GM23338 (cell line): ENCODE results near the gene COTL1. TPM values are rescaled to one million over a fixed set of nuclear protein-coding genes. Genes with fewer than 3 reads are reported as not detected.

Experiments
- ATAC-seq: fragments of 200-7000 bp; cut with Tn5 transposase; 3 replicates; pipeline ENCODE4 v1.9.1; 2020
- DNase-seq: peaks from one replicate; pipeline ENCODE4 v3.0.0-alpha.2; 2015; ENCODE audit warnings: low spot score
- H2AFZ ChIP-seq: fragments of 200-600 bp; sonication (generic); 2 replicates; pipeline ENCODE4 v1.8.0; 2016; ENCODE audit warnings: antibody characterized with exemption, mild to moderate bottlenecking, moderate library complexity
- H3F3A ChIP-seq: fragments of 200-600 bp; sonication (generic); replicated peaks from 2 replicates; pipeline ENCODE4 v1.8.0; 2017; ENCODE audit warnings: antibody characterized with exemption, mixed run types, low read depth
- H3K27ac ChIP-seq: fragments of 200-600 bp; sonication (generic); 2 replicates; pipeline ENCODE4 v1.6.1; 2016; ENCODE audit warnings: low read depth
- H3K27me3 ChIP-seq: fragments of 200-600 bp; sonication (generic); 2 replicates; pipeline ENCODE4 v1.8.0; 2016; ENCODE audit warnings: mild to moderate bottlenecking, mixed run types, moderate library complexity; ENCODE audit not compliant: insufficient read depth
- H3K36me3 ChIP-seq: fragments of 200-600 bp; sonication (generic); 2 replicates; pipeline ENCODE4 v1.8.0; 2016; ENCODE audit warnings: mild to moderate bottlenecking; ENCODE audit not compliant: insufficient read depth
- H3K4me1 ChIP-seq: fragments of 200-600 bp; sonication (generic); 2 replicates; pipeline ENCODE4 v1.8.0; 2016; ENCODE audit warnings: mild to moderate bottlenecking, moderate library complexity; ENCODE audit not compliant: insufficient read depth
- H3K4me2 ChIP-seq: fragments of 200-600 bp; sonication (generic); 2 replicates; pipeline ENCODE4 v1.7.1; 2017; ENCODE audit warnings: mixed run types
- H3K4me3 ChIP-seq: fragments of 200-600 bp; sonication (generic); 2 replicates; pipeline ENCODE4 v1.6.1; 2016; ENCODE audit warnings: mixed run types
- H3K79me2 ChIP-seq: fragments of 200-600 bp; sonication (generic); replicated peaks from 2 replicates; pipeline ENCODE4 v1.8.0; 2017; ENCODE audit warnings: mild to moderate bottlenecking; ENCODE audit not compliant: insufficient read depth
- H3K9me2 ChIP-seq: fragments of 200-600 bp; sonication (generic); 2 replicates; pipeline ENCODE4 v1.8.0; 2017; ENCODE audit not compliant: insufficient read depth
- H4K20me1 ChIP-seq: fragments of 200-600 bp; sonication (generic); replicated peaks from 2 replicates; pipeline ENCODE4 v1.8.0; 2017; ENCODE audit warnings: mild to moderate bottlenecking; ENCODE audit not compliant: insufficient read depth
- H3K27ac Mint-ChIP-seq: 2 replicates; pipeline ENCODE4 v1.8.0; 2020; ENCODE audit warnings: inconsistent platforms, mild to moderate bottlenecking, moderate library complexity, mixed read lengths
- H3K27me3 Mint-ChIP-seq: 3 replicates; pipeline ENCODE4 v1.8.0; 2022; ENCODE audit warnings: low read depth, mild to moderate bottlenecking, moderate library complexity, mixed read lengths, inconsistent platforms; ENCODE audit not compliant: insufficient read depth, poor library complexity
- H3K36me3 Mint-ChIP-seq: 3 replicates; pipeline ENCODE4 v1.8.0; 2021; ENCODE audit warnings: low read depth, mild to moderate bottlenecking, inconsistent platforms, moderate library complexity, mixed read lengths
- H3K4me1 Mint-ChIP-seq: 3 replicates; pipeline ENCODE4 v1.8.0; 2020; ENCODE audit warnings: mild to moderate bottlenecking, inconsistent platforms, mixed read lengths
- H3K4me3 Mint-ChIP-seq: 3 replicates; pipeline ENCODE4 v1.8.0; 2021; ENCODE audit warnings: moderate library complexity, mild to moderate bottlenecking, inconsistent platforms, mixed read lengths
- H3K9me3 Mint-ChIP-seq: 3 replicates; pipeline ENCODE4 v1.8.0; 2020; ENCODE audit warnings: moderate library complexity, mild to moderate bottlenecking, inconsistent platforms, mixed read lengths
- CREB1 ChIP-seq: fragments of 250-450 bp; sonication (Bioruptor Pico); IDR thresholded peaks from 2 replicates; pipeline ENCODE4 v1.5.0; 2020; ENCODE audit warnings: low read depth, mild to moderate bottlenecking, moderate library complexity
- EZH2 ChIP-seq: fragments of 200-600 bp; sonication (generic); IDR thresholded peaks from one replicate; pipeline ENCODE4 v1.8.0; 2017; ENCODE audit warnings: antibody characterized with exemption, mild to moderate bottlenecking, low read depth; ENCODE audit not compliant: unreplicated experiment
- EZH2phosphoT487 ChIP-seq: fragments of 200-600 bp; sonication (generic); IDR thresholded peaks from one replicate; pipeline ENCODE4 v1.8.1; 2018; ENCODE audit warnings: antibody characterized with exemption; ENCODE audit not compliant: unreplicated experiment
- JUNB ChIP-seq: IDR thresholded peaks from one replicate; pipeline ENCODE4 v1.6.1; 2016; ENCODE audit warnings: antibody characterized with exemption; ENCODE audit not compliant: unreplicated experiment
- NANOG ChIP-seq: IDR thresholded peaks from 2 replicates; pipeline ENCODE4 v1.6.1; 2016; ENCODE audit warnings: antibody characterized with exemption, borderline replicate concordance
- POLR2AphosphoS5 ChIP-seq: IDR thresholded peaks from 2 replicates; pipeline ENCODE4 v1.6.1; 2016; ENCODE audit warnings: antibody characterized with exemption, low read depth
- STAT1 ChIP-seq: IDR thresholded peaks from one replicate; pipeline ENCODE4 v1.6.1; 2016; ENCODE audit warnings: antibody characterized with exemption; ENCODE audit not compliant: unreplicated experiment
- ZNF114 ChIP-seq: fragments of 250-450 bp; sonication (Bioruptor Pico); IDR thresholded peaks from 2 replicates; pipeline ENCODE4 v1.5.0; 2020; ENCODE audit warnings: mild to moderate bottlenecking, moderate library complexity
- ZNF331 ChIP-seq: fragments of 250-450 bp; sonication (Bioruptor Pico); IDR thresholded peaks from 2 replicates; pipeline ENCODE4 v1.5.0; 2020; ENCODE audit warnings: low read depth, mild to moderate bottlenecking, moderate library complexity
- polyA plus RNA-seq: library from polyadenylated mRNA; unstranded; fragments of >200 nt; fragmentation: Nextera tagmentation; extraction: Ambion mirVana; gene quantifications from 2 replicates; pipeline ENCODE4 v1.2.1, GENCODE V29; 2016
- total RNA-seq: library from RNA; depleted of rRNA; stranded (reverse); fragments of >200 nt; shearing (Covaris generic); gene quantifications from 2 replicates; pipeline ENCODE4 v1.2.3, GENCODE V29; 2014
- TF ChIP-seq, protein P1 (sequence below), 2 experiments: fragments of 200-600 bp in 1 of 2; sonication (generic) in 1 of 2; conservative IDR thresholded peaks; 2 replicates each; pipeline versions ENCODE4 v1.5.1 to v1.6.1; 2016 to 2017; ENCODE audit warnings: antibody characterized with exemption in 2 of 2, low read depth in 2 of 2, mild to moderate bottlenecking in 2 of 2, moderate library complexity in 1 of 2
- TF ChIP-seq, protein P2 (sequence below): fragments of 250-450 bp; sonication (Bioruptor Pico); IDR thresholded peaks from 2 replicates; pipeline ENCODE4 v1.5.0; 2020; ENCODE audit warnings: mild to moderate bottlenecking, moderate library complexity
- TF ChIP-seq, protein P3 (sequence below): IDR thresholded peaks from 2 replicates; pipeline ENCODE4 v1.6.1; 2016; ENCODE audit warnings: antibody characterized with exemption
- TF ChIP-seq, protein P4 (sequence below): IDR thresholded peaks from one replicate; pipeline ENCODE4 v1.6.1; 2018; ENCODE audit warnings: antibody characterized with exemption; ENCODE audit not compliant: unreplicated experiment

COTL1 gene
- total and polyA plus RNA-seq, 2 experiments from 2014 or later, result 117 to 166 TPM

DNA sequence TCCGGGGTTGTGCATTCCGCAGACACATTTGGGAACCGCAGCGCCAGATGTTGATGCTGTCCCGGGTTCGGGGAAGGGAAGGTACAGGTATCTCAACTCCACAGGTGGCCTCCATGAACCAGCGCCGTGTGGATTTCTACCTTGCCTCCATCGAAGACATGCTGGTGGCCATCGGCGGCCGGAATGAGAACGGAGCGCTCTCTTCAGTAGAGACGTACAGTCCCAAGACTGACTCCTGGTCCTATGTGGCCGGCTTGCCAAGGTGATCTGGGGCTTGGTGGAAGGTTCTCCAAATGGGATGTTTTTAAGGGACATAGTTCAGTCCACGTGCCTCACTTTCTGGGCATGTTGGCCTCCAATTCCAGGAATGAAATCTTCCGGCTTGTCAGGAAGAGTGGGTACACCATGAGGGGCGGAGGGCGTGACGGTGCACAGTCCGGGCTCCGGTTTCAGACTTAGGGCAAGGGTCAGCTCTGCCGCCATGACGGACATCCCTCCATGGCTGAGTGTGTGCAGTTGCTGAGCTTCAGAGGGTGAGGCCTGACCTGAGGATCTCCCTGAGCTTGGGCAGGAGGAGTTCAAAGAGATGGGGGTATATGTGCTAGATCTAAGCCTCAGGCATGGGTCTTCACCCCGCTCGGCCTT, 41.9 kb upstream of the COTL1 start:
- peaks cover 12% of the 10 kb centered on the region for H3K4me1 ChIP-seq
- H2AFZ ChIP-seq, result no peak overlapping the region
- no peaks in the 10 kb centered on the region for H3K79me2 ChIP-seq
- no peak overlapping the region for H3K27ac Mint-ChIP-seq
- peaks cover 12% of the 10 kb centered on the region for H3K27me3 Mint-ChIP-seq
- no peaks in the 10 kb centered on the region for H3K9me3 Mint-ChIP-seq
- peaks cover 48% of the 10 kb centered on the region for H3K36me3 Mint-ChIP-seq
- TF ChIP-seq, protein P1, sequence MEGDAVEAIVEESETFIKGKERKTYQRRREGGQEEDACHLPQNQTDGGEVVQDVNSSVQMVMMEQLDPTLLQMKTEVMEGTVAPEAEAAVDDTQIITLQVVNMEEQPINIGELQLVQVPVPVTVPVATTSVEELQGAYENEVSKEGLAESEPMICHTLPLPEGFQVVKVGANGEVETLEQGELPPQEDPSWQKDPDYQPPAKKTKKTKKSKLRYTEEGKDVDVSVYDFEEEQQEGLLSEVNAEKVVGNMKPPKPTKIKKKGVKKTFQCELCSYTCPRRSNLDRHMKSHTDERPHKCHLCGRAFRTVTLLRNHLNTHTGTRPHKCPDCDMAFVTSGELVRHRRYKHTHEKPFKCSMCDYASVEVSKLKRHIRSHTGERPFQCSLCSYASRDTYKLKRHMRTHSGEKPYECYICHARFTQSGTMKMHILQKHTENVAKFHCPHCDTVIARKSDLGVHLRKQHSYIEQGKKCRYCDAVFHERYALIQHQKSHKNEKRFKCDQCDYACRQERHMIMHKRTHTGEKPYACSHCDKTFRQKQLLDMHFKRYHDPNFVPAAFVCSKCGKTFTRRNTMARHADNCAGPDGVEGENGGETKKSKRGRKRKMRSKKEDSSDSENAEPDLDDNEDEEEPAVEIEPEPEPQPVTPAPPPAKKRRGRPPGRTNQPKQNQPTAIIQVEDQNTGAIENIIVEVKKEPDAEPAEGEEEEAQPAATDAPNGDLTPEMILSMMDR (conservative IDR thresholded peaks at IDR 0.05; ENCODE audit: low read depth in 2 of 2), result no peak
- no peak for TF ChIP-seq ZNF114 (CRISPR knock-in tag)
- no peak for TF ChIP-seq NANOG
- no peak for TF ChIP-seq CREB1 (CRISPR knock-in tag)
- no peak for TF ChIP-seq EZH2phosphoT487
- TF ChIP-seq STAT1, result no peak
- no peak for TF ChIP-seq JUNB
- TF ChIP-seq, protein P2, sequence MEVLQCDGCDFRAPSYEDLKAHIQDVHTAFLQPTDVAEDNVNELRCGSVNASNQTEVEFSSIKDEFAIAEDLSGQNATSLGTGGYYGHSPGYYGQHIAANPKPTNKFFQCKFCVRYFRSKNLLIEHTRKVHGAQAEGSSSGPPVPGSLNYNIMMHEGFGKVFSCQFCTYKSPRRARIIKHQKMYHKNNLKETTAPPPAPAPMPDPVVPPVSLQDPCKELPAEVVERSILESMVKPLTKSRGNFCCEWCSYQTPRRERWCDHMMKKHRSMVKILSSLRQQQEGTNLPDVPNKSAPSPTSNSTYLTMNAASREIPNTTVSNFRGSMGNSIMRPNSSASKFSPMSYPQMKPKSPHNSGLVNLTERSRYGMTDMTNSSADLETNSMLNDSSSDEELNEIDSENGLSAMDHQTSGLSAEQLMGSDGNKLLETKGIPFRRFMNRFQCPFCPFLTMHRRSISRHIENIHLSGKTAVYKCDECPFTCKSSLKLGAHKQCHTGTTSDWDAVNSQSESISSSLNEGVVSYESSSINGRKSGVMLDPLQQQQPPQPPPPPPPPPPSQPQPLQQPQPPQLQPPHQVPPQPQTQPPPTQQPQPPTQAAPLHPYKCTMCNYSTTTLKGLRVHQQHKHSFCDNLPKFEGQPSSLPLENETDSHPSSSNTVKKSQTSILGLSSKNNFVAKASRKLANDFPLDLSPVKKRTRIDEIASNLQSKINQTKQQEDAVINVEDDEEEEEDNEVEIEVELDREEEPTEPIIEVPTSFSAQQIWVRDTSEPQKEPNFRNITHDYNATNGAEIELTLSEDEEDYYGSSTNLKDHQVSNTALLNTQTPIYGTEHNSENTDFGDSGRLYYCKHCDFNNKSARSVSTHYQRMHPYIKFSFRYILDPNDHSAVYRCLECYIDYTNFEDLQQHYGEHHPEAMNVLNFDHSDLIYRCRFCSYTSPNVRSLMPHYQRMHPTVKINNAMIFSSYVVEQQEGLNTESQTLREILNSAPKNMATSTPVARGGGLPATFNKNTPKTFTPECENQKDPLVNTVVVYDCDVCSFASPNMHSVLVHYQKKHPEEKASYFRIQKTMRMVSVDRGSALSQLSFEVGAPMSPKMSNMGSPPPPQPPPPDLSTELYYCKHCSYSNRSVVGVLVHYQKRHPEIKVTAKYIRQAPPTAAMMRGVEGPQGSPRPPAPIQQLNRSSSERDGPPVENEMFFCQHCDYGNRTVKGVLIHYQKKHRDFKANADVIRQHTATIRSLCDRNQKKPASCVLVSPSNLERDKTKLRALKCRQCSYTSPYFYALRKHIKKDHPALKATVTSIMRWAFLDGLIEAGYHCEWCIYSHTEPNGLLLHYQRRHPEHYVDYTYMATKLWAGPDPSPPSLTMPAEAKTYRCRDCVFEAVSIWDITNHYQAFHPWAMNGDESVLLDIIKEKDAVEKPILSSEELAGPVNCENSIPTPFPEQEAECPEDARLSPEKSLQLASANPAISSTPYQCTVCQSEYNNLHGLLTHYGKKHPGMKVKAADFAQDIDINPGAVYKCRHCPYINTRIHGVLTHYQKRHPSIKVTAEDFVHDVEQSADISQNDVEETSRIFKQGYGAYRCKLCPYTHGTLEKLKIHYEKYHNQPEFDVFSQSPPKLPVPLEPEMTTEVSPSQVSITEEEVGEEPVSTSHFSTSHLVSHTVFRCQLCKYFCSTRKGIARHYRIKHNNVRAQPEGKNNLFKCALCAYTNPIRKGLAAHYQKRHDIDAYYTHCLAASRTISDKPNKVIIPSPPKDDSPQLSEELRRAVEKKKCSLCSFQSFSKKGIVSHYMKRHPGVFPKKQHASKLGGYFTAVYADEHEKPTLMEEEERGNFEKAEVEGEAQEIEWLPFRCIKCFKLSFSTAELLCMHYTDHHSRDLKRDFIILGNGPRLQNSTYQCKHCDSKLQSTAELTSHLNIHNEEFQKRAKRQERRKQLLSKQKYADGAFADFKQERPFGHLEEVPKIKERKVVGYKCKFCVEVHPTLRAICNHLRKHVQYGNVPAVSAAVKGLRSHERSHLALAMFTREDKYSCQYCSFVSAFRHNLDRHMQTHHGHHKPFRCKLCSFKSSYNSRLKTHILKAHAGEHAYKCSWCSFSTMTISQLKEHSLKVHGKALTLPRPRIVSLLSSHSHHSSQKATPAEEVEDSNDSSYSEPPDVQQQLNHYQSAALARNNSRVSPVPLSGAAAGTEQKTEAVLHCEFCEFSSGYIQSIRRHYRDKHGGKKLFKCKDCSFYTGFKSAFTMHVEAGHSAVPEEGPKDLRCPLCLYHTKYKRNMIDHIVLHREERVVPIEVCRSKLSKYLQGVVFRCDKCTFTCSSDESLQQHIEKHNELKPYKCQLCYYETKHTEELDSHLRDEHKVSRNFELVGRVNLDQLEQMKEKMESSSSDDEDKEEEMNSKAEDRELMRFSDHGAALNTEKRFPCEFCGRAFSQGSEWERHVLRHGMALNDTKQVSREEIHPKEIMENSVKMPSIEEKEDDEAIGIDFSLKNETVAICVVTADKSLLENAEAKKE (CRISPR knock-in tag), result no peak
- TF ChIP-seq EZH2, result no peak
- TF ChIP-seq, protein P3, sequence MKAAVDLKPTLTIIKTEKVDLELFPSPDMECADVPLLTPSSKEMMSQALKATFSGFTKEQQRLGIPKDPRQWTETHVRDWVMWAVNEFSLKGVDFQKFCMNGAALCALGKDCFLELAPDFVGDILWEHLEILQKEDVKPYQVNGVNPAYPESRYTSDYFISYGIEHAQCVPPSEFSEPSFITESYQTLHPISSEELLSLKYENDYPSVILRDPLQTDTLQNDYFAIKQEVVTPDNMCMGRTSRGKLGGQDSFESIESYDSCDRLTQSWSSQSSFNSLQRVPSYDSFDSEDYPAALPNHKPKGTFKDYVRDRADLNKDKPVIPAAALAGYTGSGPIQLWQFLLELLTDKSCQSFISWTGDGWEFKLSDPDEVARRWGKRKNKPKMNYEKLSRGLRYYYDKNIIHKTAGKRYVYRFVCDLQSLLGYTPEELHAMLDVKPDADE, result no peak
- TF ChIP-seq POLR2AphosphoS5, result no peak
- no peak for TF ChIP-seq ZNF331 (CRISPR knock-in tag)
- TF ChIP-seq, protein P4, sequence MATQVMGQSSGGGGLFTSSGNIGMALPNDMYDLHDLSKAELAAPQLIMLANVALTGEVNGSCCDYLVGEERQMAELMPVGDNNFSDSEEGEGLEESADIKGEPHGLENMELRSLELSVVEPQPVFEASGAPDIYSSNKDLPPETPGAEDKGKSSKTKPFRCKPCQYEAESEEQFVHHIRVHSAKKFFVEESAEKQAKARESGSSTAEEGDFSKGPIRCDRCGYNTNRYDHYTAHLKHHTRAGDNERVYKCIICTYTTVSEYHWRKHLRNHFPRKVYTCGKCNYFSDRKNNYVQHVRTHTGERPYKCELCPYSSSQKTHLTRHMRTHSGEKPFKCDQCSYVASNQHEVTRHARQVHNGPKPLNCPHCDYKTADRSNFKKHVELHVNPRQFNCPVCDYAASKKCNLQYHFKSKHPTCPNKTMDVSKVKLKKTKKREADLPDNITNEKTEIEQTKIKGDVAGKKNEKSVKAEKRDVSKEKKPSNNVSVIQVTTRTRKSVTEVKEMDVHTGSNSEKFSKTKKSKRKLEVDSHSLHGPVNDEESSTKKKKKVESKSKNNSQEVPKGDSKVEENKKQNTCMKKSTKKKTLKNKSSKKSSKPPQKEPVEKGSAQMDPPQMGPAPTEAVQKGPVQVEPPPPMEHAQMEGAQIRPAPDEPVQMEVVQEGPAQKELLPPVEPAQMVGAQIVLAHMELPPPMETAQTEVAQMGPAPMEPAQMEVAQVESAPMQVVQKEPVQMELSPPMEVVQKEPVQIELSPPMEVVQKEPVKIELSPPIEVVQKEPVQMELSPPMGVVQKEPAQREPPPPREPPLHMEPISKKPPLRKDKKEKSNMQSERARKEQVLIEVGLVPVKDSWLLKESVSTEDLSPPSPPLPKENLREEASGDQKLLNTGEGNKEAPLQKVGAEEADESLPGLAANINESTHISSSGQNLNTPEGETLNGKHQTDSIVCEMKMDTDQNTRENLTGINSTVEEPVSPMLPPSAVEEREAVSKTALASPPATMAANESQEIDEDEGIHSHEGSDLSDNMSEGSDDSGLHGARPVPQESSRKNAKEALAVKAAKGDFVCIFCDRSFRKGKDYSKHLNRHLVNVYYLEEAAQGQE, result no peak
- no peaks in the 10 kb centered on the region for H3K9me2 ChIP-seq
- H3K4me3 Mint-ChIP-seq, result no peak overlapping the region
- H3K4me2 ChIP-seq, result no peak overlapping the region
- H4K20me1 ChIP-seq, result no peaks in the 10 kb centered on the region
- peaks cover 4% of the 10 kb centered on the region; the same call in 1 of the 2 replicates for H3K36me3 ChIP-seq
- no peaks in the 10 kb centered on the region for H3K27me3 ChIP-seq
- peaks cover 14% of the 10 kb centered on the region for H3K4me1 Mint-ChIP-seq
- H3K4me3 ChIP-seq, result no peak overlapping the region
- DNase-seq (no peak), ATAC-seq (no peak)
- no peak overlapping the region for H3K27ac ChIP-seq
- H3F3A ChIP-seq, result no peaks in the 10 kb centered on the region
